UCSD-AML1 (cell line): ENCODE data around the gene HES4.
"Not testable (repeated sequence)": the region's sequence is repeated elsewhere in the genome, so short reads cannot be mapped to it uniquely, and the experiment has no call there.

Experiments used
- DNase-seq: peaks from one replicate; lab custom pipeline; 2025; ENCODE audit not compliant: unreplicated experiment; lab: John Stamatoyannopoulos, UW

Gene HES4

DNA sequence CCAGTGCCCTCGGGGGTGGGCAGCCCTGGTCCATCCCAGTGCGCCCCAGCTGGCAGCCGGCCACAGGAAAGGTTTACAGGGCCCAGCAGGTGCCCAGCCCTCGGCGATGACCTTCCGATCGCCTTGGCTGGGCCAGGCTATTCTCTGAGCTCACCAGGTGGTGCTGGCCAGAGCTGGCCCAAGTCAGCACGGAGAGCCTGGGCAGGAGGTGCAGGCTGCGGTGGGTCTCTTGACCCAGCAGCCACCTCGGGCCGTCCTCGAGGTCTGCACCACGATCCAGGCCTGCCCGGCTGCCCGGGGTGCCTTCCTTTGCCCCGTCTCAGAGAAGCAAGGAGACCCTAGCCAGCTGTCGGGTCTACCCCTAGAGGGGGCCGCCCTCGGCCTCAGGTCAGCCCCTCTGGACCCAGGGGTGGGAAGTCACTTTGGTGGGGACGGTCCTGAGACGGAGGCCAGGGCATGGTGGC is 18.4 kb downstream of the HES4 start:
- DNase-seq: no peak

DNA sequence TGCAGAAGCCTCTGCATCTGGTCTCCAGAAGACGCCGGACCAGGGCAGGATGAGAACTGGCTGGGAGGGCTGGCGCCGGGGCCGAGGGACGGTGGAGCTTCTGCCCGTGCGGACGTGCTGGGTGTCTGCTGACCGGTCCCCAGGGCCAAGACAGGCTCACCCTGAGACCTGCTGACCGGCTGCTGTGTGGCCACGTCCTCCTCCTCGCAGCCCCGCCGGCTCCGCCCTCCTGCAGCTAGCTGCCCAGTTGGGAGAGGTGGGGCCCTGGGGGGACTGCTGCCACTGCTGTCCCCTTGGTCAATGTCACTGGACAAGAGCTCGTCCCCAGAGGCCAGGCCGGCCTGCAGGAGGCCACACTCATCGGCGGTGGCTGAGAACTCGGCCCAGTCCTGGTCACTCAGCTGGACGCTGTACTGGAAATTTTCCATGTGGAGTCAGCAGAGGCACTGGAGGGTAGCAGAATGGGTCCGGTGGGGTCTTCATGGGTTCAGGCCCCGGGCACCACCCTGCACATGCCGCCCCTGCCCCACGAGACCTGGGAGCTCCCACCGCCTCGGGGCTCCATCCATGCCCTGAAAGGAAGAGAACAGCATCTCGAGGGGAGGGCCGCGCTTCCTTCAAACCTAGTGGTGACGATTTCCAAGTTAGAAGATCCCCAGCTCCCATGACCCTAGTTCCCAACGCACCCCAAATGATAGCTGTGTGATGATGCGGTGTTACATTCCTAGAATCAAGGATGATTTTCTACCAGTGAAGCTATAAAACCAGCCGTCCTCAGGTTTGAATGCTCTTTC is 19.1 kb downstream of the HES4 start:
- DNase-seq: no peak

DNA sequence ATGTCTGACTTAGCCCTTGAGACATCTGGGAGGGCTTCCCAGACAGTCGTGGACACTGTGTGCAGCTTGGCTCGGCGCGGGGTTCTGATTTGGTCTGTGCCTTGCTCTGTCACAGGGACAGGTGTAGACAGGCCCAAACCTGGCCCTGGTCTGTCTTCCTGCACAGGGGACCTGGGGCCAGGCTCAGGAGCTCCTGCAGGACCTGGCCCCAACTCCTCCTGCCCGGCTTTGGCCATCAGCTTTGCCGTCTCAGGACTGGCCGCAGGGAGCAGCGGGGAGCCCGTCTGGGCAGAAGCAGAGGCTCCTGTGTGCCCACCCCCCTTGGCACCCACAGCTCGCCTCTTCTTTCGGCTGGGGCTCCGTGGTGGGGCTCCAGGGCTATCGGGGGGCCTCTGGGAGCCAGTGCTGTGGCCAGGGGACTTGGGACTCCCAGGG is 19.7 kb downstream of the HES4 start:
- no peak for DNase-seq

- no peak for DNase-seq
Observed at GRCh38 chr1:979744-980072, 20.2 kb downstream of the HES4 start.

DNA sequence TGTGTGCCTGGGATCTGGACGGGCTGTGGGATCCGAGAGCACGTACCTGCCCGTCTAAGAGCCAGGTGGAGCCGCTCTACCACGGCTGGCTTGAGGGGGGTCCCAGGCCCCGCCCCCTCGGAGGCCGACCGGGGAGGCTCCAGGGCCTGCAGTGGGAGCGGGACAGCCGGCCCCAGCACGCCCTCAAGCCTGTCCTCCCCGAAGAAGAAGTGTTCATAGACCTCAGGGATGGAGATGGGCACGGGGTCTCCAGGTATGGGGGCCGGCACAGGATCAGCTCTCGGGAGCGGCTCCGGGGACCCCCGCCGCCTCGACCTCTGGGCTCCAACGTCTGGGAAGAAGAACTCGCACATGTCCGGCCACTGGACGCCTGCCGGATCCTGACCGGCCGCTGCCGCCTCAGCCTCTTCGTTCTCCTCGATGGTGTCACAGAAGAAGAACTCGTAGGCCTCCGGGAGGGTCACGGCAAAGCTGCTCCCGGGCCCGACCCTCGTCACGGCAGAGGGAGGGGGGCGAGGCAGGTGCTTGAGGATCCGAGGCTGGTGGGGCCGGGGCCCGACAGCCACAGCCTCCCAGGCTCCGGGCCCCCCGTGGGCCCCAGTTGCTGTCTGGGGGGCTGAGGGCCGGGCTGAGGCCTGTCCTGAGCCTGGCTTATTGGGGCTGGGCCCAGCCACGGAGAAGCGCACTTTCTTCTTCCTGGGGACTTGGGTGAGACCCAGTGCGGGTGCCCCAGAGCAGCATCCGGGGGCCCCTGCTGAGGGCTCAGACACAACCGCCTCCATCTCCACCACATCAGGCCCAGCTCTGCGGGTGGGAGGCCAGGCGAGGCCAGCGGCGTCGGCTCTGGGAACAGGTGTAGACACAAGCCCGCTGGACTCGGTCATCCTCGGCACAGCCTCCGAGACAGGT is 20.8 kb downstream of the HES4 start:
- DNase-seq: no peak

DNA sequence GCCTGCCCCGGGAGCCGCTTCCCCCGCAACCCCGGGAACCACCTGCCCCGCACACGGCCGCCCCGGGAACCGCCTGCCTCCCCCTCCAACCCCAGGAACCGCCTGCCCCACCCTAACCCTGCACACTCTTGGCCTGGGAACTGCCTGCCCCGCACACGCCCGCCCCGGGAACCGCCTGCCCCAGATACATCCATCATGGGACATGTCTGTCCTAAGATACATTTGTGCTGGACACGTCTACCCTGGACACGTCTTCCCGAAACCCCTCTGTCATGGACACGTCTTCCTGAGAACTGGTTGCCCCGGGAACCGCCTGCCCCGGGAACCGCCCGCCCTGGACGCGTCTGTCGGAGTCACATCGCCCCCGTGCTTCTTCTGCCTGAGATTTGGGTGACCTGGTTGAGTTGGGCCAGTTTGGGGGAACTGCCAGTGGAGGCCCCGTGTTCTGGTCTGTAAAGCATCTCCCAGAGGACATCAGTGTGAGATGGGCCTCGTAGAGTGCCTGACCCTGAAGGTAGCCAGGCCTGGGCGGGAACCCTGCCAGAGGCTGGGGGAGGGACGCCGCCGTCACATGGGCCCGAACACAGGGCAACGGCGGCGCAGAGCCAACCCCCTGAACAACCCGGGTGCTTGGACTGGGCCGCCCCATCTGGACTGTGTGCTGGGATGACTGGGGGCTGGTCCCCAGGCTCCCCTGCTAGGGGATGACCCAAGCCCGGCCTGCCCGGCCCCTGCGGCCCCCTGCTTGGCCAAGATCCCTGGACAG is 21.6 kb downstream of the HES4 start:
- DNase-seq: no peak

- not testable (repeated sequence) for DNase-seq
Observed at GRCh38 chr1:976791-977190, 23.1 kb downstream of the HES4 start.

DNA sequence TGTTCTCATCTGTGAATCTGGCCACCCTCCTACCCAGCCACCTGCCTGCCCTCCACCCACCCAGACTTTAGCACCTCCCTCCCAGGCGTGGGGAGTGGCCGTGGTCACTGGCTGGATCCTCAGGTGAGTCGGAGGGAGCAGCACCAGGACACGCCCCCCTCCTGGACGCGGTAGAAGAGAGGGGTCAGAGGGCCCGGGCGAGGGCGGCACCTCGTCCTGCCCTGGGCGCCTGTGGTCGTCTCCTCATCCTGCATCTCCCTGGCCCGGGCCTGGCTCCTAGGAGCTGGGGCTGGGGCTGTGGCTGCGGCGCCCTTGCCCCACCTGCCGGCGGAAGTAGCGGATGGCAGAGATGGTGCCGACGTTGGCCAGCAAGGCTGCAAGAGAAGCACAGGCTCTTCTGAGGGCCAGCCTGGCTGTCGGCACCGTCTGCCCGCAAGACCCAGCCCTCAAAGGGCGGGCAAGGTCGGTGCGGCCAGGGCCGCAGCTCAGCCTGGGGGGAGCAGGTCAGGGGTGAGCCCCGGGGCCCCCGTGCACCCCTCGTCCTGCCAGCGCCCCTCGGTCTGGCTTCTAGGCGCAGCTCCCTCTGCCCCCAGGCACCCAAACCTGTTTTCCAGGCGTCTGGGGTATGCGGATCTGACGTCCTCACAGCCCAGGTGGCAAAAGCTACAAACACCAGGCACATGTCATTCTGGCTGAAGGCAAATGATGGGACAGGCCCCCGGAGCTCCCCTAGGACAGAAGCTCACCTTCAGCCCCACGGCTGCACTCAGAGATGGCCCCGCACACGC is 23.8 kb downstream of the HES4 start:
- peak; percentile 64 for DNase-seq

- DNase-seq: no peak
Observed at GRCh38 chr1:975365-975764, 24.5 kb downstream of the HES4 start.

GRCh38 chr1:974687-975328 is 25.1 kb downstream of the HES4 start:
- DNase-seq: no peak

DNA sequence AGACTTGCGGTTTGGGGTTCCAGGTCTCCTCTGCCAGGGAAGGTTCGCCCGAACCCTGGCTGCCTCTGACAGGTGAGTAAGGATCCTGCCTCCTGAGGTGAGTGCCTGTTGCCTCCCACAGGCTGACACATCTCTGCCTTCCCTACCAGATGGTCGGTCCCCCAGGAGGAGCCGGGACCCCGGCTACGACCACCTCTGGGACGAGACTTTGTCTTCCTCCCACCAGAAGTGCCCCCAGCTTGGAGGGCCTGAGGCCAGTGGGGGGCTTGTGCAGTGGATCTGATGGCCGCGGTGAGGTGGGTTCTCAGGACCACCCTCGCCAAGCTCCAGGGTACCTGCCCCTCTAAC is 25.6 kb downstream of the HES4 start:
- no peak for DNase-seq

GRCh38 chr1:973459-974292 is 26.2 kb downstream of the HES4 start:
- no peak for DNase-seq

DNA sequence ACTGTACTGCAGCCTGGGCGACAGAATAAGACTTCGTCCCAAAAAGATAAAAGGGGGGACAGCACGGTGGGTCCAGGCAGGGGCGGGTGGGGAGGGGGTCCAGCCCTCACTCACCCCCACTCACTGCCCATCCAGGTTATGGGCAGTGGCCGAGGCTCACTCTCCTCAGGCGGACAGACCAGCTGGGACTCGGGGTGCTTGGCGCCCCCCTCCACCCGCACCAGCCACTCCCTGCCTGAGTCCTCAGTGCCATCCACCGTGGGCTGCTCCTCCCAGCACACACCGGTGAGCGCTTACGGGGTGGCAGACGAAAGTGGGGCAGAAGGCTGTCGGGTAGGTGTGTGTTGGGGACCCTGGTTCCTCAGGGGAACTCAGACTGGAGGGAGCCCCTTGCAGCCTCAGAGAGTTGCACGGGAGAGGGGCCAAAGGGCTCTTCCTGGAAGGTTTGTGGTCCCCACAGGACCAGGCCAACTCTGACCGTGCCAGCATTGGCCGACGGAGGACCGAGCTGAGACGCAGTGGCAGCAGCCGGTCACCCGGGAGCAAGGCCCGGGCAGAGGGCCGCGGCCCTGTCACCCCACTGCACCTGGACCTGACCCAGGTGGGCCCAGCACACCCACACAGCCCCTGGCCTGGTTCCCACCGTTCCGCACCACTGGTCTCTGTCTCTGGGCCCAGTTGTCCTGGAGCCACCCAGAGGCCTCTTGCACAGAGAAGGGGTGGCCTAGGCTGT is 27.0 kb downstream of the HES4 start:
- DNase-seq: no peak

DNA sequence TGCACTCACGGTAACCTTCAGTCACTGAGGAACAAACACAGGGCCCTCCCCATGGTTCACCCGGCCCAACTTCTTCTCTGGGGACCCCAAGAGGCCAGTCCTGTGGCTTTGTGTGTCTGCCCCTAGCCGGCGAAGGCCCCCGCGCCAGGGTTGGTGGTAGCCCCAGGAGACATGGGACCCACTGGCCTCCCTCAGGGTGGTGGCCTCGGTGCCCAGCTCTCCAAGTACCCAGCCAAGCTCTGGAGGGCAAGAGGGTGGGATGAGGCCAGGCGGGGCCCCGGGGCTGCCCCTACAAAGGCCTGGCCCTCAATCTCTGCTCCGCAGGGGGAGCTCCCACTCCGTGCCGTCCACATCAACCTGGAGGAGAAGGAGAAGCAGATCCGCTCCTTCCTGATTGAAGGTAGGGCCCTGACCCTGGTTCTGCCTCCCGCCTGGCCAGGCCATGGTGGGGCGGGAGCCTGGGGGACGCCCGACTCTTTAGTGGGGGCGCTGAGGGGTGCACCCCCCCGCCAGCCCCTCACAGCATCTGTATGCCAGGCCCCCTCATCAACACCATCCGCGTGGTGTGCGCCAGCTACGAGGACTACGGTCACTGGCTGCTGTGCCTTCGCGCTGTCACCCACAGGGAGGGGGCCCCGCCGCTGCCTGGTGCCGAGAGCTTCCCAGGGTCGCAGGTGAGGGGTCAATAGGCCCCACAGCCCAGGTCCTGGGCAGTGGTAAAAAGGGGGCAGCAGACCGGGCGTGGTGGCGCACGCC is 28.0 kb downstream of the HES4 start:
- DNase-seq: no peak

GRCh38 chr1:970973-971730 is 28.7 kb downstream of the HES4 start:
- DNase-seq: no peak

GRCh38 chr1:970242-970972 is 29.5 kb downstream of the HES4 start:
- no peak for DNase-seq
